Breast epithelium (tissue), 4 donors: ENCODE results near the gene VSNL1. TPM values are rescaled to one million over a fixed set of nuclear protein-coding genes. Genes with fewer than 3 reads are reported as not detected.
A peak's percentile ranks its signal among the peaks of the same experiment; 100 is the strongest.

Experiments used
- DNase-seq, 2 donors: peaks; one replicate each; pipeline ENCODE4 v3.0.0-alpha.2; 2019; ENCODE audit warnings: low spot score in 2 of 2
- H3K27ac ChIP-seq, 2 donors: fragments of 200-600 bp; sonication (generic) in 1 of 2; one replicate each; pipeline ENCODE4 v1.5.1; 2016 to 2019; ENCODE audit warnings: mild to moderate bottlenecking in 1 of 2
- H3K27me3 ChIP-seq, 2 donors: fragments of 200-600 bp; sonication (generic) in 1 of 2; one replicate each; pipeline versions ENCODE4 v1.5.1 to v1.6.0; 2017 to 2019; ENCODE audit warnings: control low read depth in 1 of 2, mild to moderate bottlenecking in 1 of 2
- H3K36me3 ChIP-seq: fragments of 200-600 bp; one replicate; pipeline ENCODE4 v1.5.1; 2019
- H3K4me1 ChIP-seq, 2 donors: fragments of 200-600 bp; sonication (generic); one replicate each; pipeline ENCODE4 v1.5.1; 2016 to 2019; ENCODE audit warnings: control low read depth in 1 of 2
- H3K4me3 ChIP-seq, 3 donors: fragments of 200-600 bp; sonication (generic); 1 replicate in 2 of 3; 2 replicates in 1 of 3; pipeline ENCODE4 v1.5.1; 2016 to 2019; ENCODE audit warnings: mild to moderate bottlenecking in 3 of 3, moderate library complexity in 2 of 3
- H3K9me3 ChIP-seq, 2 donors: fragments of 200-600 bp; sonication (generic) in 1 of 2; one replicate each; pipeline ENCODE4 v1.5.1; 2016 to 2019; ENCODE audit warnings: control low read depth in 1 of 2
- POLR2A ChIP-seq: fragments of 450-650 bp; IDR thresholded peaks from one replicate; pipeline ENCODE4 v1.6.1; 2016; ENCODE audit warnings: antibody characterized with exemption, mild to moderate bottlenecking, moderate library complexity
- POLR2AphosphoS5 ChIP-seq, 3 donors: sonication (generic); formaldehyde crosslinking; IDR thresholded peaks; one replicate each; pipeline ENCODE4 v1.6.1; 2017; ENCODE audit warnings: antibody characterized with exemption in 3 of 3
- intact Hi-C: fragments of 100-400 bp; cut with DNase I; formaldehyde crosslinking; loops from one replicate; pipeline ENCODE4 v1.15.1; 2023; ENCODE audit warnings: low total_unique reads
- total RNA-seq, 3 donors: library from RNA; depleted of rRNA; stranded (reverse); fragments of >200 nt; gene quantifications; one replicate each; pipeline ENCODE4 v1.1.0, GENCODE V29; 2016
- TF ChIP-seq, protein P1 (sequence below), 3 donors: fragments of 450-650 bp; IDR thresholded peaks; one replicate each; pipeline ENCODE4 v1.5.1; 2016 to 2017; ENCODE audit warnings: antibody characterized with exemption in 3 of 3, mild to moderate bottlenecking in 3 of 3, moderate library complexity in 3 of 3

Gene VSNL1
- total RNA-seq, 3 donors from 2014 or later: 0.80 to 6.9 (median 2.6) TPM

DNA sequence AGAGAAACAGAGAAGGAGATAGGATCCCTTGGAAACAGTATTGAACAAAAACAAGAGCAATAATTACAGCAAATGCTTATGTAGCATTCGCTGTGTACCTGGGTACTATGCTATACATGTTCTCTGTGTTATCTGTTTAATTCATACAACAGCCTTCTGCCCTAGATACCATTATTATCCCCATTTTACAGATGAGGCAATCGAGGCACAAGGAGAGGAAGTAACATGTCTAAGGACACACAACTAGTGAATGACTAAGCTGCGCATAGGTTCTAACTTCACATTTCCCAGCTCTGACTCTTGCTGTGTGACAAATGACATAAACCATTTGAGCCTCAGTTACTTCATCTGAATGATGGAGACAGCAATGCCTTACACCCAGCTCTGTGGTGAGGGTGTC, 70.5 kb downstream of the VSNL1 start:
- Histone ChIP-seq H3K9me3 (no peaks in the 10 kb centered on the region), H3K4me3 (no peak overlapping the region), H3K27me3 (no peaks in the 10 kb centered on the region), H3K4me1 (no peaks in the 10 kb centered on the region), H3K36me3 (no peaks in the 10 kb centered on the region), H3K27ac (no peak overlapping the region)
- intact Hi-C loops: no loop called here
- TF ChIP-seq POLR2AphosphoS5 (IDR thresholded peaks at IDR 0.05) (no peak), POLR2A (no peak)
- TF ChIP-seq, protein P1, sequence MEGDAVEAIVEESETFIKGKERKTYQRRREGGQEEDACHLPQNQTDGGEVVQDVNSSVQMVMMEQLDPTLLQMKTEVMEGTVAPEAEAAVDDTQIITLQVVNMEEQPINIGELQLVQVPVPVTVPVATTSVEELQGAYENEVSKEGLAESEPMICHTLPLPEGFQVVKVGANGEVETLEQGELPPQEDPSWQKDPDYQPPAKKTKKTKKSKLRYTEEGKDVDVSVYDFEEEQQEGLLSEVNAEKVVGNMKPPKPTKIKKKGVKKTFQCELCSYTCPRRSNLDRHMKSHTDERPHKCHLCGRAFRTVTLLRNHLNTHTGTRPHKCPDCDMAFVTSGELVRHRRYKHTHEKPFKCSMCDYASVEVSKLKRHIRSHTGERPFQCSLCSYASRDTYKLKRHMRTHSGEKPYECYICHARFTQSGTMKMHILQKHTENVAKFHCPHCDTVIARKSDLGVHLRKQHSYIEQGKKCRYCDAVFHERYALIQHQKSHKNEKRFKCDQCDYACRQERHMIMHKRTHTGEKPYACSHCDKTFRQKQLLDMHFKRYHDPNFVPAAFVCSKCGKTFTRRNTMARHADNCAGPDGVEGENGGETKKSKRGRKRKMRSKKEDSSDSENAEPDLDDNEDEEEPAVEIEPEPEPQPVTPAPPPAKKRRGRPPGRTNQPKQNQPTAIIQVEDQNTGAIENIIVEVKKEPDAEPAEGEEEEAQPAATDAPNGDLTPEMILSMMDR (IDR thresholded peaks at IDR 0.05): no peak
- DNase-seq: no peak

DNA sequence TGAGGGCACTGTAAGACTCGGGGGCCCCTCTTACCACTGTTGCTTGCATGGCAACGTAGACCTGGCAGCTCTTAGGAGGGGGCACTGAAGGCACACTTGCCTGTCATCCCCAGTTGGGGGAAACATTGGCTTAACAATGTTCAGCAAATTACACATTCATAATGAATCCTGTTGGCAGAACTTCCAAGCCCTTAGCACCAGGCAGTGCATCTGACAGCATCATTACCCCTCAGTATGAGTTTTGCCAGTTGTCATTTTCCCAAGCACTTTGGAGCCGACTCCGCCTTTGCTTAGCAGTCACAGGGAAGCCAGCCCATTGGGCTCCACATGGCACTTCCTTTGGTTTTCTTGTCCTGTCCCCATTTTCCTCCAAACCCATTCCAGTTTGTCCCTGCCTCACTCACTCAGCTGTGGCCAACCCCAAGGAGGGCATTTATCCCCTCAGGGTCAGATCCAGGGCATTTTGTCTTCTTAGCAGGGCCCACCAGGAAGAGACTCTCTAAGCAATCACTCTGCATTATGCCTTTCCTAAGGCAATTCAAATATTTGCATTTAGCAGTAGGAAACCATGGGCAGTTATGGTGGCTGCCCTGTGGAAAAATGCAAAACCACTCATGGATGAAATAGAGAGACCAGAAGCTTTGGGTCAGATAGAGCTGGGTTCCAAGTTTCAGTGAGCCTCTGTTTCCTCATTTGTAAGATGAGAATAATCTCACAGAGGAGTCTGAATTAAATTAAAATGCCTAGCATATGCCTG, 73.9 kb downstream of the VSNL1 start:
- peak overlapping the region in 1 of 2 donors; percentile 12 for H3K27ac ChIP-seq
- no peaks in the 10 kb centered on the region for H3K36me3 ChIP-seq
- TF ChIP-seq, protein P1 (IDR thresholded peaks at IDR 0.05): no peak
- TF ChIP-seq POLR2AphosphoS5 (IDR thresholded peaks at IDR 0.05) (no peak), POLR2A (no peak)
- H3K4me3 ChIP-seq: no peak overlapping the region
- no peaks in the 10 kb centered on the region for H3K4me1 ChIP-seq
- H3K9me3 ChIP-seq: no peaks in the 10 kb centered on the region
- H3K27me3 ChIP-seq: no peaks in the 10 kb centered on the region
- no peak for DNase-seq
- intact Hi-C loops: no loop called here

DNA sequence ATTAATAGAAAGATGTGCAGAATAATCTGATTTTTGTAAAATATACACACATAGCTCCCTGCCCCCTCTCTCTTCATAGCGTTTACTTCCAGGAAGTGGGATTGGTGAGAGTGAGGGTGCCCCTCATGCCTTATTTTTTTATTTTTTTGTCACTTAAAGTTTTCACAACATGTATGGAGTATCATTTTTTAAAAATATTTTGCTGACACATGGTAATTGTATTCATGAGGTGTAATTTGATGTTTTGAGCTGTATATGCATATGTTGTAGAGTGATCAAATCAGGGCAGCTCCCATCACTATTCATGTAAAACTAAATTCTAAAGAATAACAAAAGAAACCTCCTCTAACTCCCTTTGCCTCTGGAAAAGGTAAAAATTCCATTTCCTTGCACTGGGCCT, 74.7 kb downstream of the VSNL1 start:
- Histone ChIP-seq H3K27ac (peak overlapping the region; percentile 8 to 77), H3K36me3 (no peaks in the 10 kb centered on the region), H3K9me3 (no peaks in the 10 kb centered on the region), H3K4me3 (no peak overlapping the region), H3K27me3 (no peaks in the 10 kb centered on the region), H3K4me1 (no peaks in the 10 kb centered on the region)
- no peak for DNase-seq
- TF ChIP-seq, protein P1 (IDR thresholded peaks at IDR 0.05): no peak
- TF ChIP-seq POLR2AphosphoS5 (IDR thresholded peaks at IDR 0.05) (no peak), POLR2A (no peak)
- intact Hi-C loops: no loop called here

DNA sequence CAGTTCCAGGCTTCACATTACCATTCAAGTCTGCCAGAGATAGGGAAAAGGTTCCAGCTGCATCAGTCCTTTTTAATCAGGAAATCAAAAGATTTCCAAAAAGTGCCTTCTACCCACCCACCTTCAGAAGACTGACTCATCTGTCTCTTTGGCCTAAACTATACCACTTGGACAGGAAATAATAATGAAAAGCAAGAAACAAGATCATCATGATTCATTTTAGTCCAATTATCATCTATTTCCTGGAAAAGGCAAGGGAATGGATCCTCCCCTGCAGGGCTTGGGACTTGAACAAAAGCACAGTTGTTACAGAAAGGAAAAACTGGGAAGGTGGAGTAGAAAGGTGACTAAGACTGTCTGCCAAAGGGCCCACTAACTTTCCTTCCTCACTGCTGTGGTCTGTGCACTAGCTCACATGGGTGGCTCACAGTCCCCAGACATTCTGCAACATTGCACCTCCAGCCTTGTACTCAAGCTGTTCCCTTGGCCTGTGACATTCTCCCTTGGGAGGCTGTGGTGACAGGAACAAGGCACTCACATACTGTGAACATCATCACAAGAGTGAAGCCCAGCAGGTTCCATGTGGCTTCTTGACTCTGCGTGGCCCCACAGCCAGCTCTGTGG, 75.3 kb downstream of the VSNL1 start:
- Histone ChIP-seq H3K36me3 (no peaks in the 10 kb centered on the region), H3K9me3 (no peaks in the 10 kb centered on the region), H3K4me3 (no peak overlapping the region), H3K27me3 (no peaks in the 10 kb centered on the region), H3K4me1 (no peaks in the 10 kb centered on the region), H3K27ac (peak overlapping the region; percentile 43 to 77)
- DNase-seq: peak in 1 of 2 donors; percentile 50
- intact Hi-C loops: no loop called here
- TF ChIP-seq POLR2A (no peak), POLR2AphosphoS5 (IDR thresholded peaks at IDR 0.05) (no peak)
- TF ChIP-seq, protein P1 (IDR thresholded peaks at IDR 0.05): no peak

DNA sequence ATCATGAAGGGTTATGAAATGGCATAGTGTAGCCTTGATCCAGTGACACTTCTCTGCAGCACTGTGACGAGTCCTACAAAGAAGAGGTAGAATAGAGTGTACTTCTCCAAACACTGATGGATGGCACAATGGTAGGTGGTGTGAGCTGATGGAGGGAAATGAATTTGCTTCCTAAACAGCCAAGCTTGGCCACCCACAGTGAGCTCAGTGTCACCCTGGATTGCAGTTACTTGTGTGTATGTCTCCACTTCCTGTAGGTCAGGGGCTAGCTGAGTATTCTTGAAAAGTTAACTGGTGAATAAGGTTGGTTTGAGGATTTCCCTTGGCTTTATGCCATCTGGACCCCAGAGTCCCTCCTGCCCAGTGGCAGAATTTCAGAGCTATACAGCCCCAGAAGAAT, 75.9 kb downstream of the VSNL1 start:
- Histone ChIP-seq H3K4me3 (no peak overlapping the region), H3K27me3 (no peaks in the 10 kb centered on the region), H3K27ac (peak overlapping the region; percentile 43 to 77), H3K4me1 (no peaks in the 10 kb centered on the region), H3K36me3 (no peaks in the 10 kb centered on the region), H3K9me3 (no peaks in the 10 kb centered on the region)
- intact Hi-C loops: no loop called here
- TF ChIP-seq POLR2A: no peak
- no peak for TF ChIP-seq POLR2AphosphoS5 (IDR thresholded peaks at IDR 0.05)
- TF ChIP-seq, protein P1 (IDR thresholded peaks at IDR 0.05): no peak
- DNase-seq: no peak
